GM15510 (cell line): Measurements from ENCODE around the gene NPTX1.

ENCODE experiments used
- POLR2A ChIP-seq: IDR thresholded peaks from 3 replicates; pipeline ENCODE4 v1.6.1; 2011; ENCODE audit warnings: borderline replicate concordance; ENCODE audit not compliant: insufficient read length; ENCODE audit errors: extremely low read depth

The NPTX1 gene

DNA sequence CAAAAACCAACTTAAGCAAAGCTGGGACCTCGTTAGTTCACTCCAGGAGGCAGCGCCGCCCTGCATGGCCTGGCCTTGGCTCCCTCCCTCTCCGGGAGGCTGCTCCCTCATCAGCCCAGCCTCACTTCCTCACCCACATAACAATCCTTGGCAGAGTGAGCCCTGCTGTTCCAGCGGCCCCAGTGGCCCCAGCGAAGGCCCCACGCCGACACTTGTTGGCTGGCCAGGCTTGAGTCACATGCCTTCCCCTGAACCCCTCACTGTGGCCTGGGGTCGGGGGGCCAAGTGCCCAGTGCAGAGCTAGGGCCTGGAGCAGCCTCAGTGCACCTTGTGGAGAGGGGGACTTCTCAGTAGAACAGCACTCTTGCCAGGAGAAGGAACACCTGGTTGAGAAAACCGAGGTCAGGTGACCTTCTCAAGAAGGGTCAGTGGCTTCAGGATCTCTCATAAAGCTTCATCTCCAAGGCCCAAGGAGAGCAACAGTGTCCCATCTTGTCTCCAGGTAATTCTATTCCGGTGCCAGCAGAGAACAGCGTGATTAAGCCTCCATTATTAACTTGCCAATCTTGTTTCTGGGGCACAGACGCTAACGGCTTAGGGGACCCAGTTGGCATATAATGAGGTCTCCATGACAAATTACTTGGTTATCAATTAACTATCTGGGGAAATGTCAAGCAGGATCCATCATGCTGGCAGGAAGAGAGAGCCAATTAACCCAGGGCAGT, 34.6 kb downstream of the NPTX1 start:
- no peak for TF ChIP-seq POLR2A

DNA sequence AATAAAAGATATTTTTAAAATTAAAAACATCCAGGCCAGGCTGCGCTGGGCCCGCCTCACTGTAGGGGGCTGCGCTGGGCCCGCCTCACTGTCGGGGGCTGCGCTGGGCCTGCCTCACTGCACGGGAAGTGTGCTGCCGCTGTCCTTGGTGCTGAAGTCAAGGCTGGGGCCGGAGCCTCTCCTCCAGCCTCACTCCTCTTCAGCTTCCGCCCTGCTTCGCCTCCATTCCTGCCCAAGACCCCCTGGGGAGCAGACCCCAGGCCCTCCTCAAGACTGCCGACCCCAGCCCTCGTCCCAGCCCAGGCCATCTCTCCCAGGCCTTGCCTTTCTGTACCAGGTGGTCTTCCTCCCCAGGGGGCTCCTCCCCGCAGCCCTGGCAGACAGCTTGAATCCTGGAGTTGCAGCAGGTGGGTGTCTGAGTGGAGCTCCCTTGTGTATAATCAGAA, 35.3 kb downstream of the NPTX1 start:
- no peak for TF ChIP-seq POLR2A

DNA sequence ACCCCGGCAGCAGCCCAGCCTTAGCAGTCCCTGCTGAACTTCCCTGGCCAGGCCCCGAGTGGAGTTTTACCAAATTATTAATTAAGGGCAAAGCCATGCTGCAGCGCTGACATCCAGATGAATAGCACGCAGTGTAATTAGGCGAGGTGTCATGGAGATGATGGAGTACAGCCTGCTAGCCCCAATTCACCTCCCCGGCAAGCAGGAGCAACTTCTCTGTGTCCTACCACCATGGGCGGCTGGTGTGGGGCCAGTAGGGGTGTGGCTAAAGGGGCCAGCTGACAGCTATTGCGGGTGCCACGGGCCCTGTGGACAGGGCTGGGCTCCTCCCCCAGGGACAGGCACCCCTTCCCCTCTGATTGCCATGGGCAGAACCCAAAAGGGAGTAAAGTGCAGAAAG, 36.9 kb downstream of the NPTX1 start:
- TF ChIP-seq POLR2A, result no peak

DNA sequence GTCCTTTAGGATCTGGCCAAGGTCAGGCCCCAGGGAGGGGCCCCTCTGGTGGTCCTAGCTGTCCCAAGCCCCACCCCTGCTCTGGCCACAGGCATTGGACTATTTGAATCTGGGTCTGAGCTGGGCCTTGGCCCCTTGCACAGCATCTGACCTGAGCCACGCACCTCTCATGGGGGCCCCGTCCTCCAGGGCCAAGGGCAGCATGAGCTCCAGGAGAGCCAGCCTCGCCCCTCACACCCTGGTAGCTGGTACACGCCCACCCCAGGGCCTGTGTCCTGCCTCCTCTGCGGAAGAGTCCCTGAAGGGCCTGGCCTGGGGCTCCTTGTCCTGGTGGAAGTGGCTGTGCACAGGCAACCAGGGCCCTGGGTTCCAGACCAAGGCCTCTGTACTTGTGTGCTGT, 37.6 kb downstream of the NPTX1 start:
- TF ChIP-seq POLR2A, result no peak

DNA sequence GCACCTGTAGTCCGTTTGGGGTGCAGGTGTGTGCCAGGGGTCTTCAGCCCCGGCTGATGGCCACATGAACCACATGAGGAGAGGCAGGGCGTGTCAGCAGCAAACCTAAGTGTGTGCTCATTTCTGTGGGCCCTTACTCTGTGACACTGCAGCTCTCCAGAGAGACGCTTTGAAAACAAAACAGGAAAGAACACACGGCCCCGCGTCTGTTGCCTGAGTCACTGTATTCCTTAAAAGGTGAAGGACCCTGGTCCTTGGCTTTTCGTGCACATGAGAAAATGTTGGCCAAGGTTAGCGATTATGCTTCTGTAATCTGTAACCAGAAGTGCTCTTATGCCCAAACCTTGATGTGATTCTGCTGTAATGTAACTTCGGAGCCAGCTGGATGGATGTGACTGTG, 38.9 kb downstream of the NPTX1 start:
- TF ChIP-seq POLR2A, result no peak

DNA sequence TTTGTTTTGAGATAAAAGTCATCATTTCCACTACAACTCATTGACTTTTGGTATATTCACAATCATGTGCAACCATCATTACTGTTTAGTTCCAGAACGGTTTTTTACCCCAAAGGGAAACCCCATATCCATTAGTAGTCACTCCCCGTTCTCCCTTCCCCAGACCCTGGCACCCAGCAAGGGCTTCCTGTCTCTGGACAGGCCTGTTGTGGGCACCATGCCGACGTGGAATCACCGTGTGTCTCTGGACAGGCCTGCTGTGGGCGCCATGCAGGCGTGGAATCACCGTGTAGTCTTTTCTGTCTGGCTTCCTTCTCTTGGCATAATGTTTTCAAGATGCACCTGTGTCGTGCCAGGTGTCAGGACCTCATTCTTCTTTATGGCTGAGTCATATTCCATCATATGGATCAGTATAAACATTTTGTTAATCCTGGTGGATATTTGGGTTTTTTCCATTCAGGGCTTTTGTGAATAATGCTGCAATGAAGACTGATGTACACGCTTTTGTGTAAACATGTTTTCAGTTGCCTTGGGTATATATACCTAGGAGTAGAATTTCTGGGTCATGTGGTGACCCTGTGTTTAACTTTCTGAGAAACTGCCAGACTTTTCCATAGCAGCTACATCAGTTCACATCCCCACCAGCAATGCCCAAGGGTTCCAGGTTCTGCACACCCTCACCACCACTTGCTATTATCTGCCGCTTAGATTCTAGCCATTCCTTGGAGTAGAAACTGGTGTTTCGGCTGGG, 42.3 kb downstream of the NPTX1 start:
- TF ChIP-seq POLR2A, result no peak

DNA sequence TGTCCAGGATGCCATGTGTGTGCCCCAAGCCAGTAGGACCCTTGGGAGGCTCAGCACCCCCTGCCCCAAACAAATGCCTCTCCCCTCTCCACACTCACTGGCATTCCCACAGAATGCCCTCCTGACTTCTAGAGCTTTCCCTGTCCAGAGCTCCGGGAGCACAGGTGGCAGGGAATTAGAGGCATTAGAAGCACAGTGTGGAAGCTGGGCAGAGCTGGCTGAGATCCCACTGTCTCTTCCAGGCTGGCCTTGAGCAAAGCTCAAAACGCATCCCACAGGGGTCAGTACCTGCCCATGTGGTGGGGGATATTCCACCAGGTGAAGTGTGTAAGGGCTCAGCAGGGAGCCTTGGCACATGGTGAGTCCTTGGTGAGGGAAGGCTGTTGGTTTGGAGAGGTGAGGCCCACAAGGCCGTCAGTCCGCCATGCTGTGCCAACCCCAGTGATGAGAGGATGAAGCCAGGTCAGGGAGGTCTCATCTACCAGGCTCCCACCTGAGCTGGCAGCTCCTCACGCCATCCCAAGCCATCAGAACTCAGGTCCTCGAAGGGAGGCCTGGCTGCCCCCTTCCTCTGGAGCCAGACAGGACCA, 43.4 kb downstream of the NPTX1 start:
- no peak for TF ChIP-seq POLR2A

DNA sequence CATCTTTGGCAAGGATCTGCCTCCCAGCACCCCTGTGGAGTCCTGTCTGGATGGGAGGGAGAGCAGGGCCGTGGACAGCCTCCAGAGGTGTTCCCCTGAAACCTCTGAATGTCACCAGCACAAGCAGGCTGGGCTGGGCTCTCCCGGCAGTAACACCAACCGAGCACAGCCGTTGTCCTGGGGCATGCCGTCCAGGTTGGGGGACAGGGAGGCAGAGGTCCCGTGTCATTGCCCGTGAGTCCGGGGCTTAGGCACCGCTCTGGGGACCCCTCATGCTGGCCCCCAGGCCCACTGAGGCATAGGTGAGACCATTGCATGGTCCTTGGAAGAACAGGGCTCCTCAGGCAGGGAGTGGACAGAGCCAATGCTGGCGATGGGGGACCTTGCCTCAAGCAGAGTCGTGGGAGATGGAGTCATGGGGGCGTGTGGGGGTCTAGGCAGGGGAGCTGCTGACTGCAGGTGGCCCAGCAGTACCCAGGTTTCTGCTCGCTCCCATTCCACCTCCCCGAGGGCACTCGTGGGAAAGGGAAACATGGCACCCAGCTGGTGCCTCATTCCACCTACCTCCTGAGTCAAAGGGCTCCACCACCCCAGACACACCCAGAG, 44.0 kb downstream of the NPTX1 start:
- TF ChIP-seq POLR2A, result no peak

DNA sequence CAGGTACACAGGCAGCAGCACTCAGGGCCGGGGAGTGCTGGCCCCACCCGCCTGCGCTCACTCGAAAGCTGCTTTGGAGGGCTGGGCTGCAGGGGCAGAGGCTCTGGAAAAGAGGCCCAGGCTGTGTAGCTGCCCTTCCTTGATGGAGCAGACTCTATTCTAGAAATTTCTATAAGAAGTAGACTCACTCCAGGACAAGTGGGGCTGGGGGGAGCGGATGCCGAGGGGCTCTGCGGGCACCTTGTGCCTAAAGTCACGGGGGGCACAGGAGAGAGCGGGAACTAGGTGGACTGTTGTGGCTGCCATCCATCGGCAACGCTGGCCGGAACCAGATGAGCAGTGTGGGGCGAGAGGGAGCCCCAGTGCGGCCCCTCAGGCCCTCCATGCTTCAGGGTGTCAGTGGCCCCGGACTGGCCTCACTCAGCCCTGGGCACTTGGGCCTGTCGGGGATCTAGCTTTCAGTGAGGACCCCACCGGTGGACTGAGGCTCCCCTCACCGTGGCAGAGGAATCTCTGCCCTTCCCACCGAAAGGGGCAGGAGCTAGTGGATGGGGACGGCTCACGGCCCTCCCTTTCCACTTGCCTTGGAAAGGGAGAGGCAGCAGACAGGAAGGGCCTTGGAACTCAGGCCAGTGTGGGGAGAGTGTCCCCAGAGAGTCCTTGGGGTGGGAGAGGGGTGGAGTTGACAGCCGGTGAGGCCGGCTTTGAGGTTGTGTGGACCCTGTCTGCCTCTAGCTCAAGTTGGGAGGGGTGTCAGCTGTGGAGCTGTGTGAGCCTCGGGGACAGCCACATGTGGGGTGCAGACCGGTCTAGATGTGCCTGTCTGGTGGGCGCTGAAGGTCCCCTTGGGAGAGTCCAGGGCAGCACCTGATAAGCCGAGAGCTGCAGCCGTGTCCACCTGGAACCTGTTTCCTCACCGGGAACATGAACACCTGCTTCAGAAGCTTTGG, 44.9 kb downstream of the NPTX1 start:
- no peak for TF ChIP-seq POLR2A

DNA sequence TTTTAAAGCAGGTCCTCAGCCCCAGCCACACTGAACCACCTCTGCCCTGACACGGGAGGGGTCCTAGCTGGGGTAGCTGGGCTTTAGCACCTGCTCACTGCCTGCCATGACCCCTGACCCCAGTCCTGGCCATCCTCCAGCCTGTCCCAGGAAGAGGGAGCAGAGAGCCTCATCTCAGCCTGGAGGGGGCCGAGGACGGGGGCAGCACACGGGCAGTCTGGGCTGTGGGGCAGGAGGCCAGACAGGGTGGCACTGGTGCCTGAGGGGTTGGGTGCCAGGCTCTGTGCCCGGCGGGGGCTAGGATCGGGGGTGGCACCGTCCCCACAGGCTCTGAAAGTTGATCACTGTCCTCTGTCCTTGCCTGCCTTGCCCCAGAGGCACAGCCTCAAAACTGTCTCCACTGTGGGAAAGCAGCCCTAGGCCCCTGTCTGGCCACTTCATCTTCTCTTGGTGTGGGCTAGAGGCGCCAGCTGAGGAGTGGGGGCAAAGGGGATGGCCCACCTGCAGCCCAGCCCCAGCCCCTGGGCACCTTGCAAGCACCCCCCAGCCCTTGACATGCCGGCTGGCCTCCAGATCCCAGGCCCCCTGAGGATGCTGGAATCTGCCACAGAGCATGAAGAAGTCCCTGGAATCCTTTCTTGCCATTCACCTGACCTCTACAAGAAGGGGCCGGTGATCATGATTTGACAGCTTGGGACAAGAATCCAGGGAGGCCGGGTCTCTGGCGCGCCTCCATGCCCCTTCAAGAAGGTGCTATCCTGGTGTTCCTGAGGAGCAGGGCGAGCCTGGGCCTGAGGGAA, 45.8 kb downstream of the NPTX1 start:
- TF ChIP-seq POLR2A, result no peak

DNA sequence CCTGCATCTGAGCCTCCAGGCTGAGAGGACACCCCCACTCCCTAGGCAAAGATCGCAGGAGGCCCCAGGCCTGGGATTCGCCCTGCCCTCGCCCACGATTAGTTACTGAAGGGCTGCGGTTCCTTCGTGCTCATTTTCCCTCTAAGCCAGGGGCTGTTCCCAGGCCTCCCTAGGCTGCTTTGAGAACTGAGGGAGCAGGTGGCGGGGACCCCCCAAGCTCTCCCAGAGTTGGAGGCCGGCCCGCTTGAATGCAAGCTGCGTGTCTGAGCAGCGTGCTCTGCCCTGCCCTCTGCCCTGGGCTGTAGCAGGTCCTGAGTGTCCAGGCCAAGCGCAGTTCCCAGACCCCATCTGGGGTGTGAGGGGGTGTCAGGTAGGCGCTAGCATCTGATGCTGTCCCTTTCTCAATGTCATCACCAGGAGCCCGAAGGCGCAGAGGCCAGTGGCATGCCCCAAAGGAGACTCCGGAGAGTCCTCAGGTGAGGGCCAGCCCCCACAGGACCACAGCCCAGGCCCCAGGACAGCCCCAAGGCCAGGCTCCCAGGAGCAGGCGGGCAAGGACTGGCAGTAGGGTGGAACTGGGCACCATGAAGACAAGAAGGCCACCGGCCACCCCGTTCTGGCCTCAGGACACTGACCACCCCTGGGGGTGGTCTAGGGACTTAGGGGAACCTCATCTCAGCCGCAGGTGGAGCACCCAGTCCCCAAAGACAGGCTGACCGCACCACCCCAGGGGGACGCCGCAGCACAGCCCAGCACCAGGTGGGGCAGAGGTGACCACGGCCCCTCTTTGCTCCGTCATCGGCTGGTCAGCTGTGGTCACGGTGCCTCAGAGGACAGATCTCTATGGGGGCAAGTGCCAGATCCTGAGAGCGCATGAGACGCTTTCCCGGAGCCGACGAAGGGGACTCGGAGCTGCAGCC, 46.8 kb downstream of the NPTX1 start:
- TF ChIP-seq POLR2A, result no peak

DNA sequence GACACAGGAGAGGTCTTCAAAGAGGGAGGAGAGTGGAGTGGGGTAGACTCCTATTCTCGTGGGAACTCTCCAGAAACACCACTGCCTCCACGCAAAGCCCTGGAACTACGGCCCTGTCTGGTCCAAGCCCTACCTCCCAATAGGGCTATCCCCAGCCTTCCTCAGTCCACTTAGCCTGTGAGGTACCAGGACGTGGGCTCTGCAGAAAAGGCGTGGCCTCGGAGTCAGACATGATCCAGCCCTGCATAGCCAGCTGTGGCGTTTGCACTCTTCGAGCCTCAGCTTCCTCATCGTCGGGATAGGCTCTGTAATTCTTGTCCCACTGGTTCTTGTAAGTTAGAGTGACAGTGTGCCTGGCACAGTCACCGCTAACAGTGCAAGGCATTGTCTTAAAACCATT, 47.6 kb downstream of the NPTX1 start:
- TF ChIP-seq POLR2A, result no peak
